AG09309 (cell line): ENCODE data around the gene RRP9.

ENCODE experiments used
- DNase-seq: peaks from one replicate; pipeline ENCODE4 v3.0.0-alpha.2; 2010; ENCODE audit warnings: low read depth
- H3K4me3 ChIP-seq: 2 replicates; pipeline ENCODE4 v1.5.1; 2011; ENCODE audit warnings: mild to moderate bottlenecking, low read depth, low read length, moderate library complexity; ENCODE audit not compliant: control insufficient read depth
- TF ChIP-seq, protein P1 (sequence below): IDR thresholded peaks from 2 replicates; pipeline ENCODE4 v1.5.1; 2011; ENCODE audit warnings: mild to moderate bottlenecking, low read depth, low read length, inconsistent platforms; ENCODE audit not compliant: insufficient read depth, control insufficient read depth; ENCODE audit errors: missing control alignments

Gene RRP9

GRCh38 chr3:51943451-51944391 lies 2.0 kb upstream of the RRP9 start:
- DNase-seq: no peak
- TF ChIP-seq, protein P1, sequence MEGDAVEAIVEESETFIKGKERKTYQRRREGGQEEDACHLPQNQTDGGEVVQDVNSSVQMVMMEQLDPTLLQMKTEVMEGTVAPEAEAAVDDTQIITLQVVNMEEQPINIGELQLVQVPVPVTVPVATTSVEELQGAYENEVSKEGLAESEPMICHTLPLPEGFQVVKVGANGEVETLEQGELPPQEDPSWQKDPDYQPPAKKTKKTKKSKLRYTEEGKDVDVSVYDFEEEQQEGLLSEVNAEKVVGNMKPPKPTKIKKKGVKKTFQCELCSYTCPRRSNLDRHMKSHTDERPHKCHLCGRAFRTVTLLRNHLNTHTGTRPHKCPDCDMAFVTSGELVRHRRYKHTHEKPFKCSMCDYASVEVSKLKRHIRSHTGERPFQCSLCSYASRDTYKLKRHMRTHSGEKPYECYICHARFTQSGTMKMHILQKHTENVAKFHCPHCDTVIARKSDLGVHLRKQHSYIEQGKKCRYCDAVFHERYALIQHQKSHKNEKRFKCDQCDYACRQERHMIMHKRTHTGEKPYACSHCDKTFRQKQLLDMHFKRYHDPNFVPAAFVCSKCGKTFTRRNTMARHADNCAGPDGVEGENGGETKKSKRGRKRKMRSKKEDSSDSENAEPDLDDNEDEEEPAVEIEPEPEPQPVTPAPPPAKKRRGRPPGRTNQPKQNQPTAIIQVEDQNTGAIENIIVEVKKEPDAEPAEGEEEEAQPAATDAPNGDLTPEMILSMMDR: no peak
- no peak overlapping the region for H3K4me3 ChIP-seq

GRCh38 chr3:51942603-51943450 lies 1.1 kb upstream of the RRP9 start:
- TF ChIP-seq, protein P1: no peak
- DNase-seq: no peak
- peak overlapping the region; percentile 52 for H3K4me3 ChIP-seq

GRCh38 chr3:51941463-51941797 lies 274 bp downstream of the RRP9 start:
- peak overlapping the region; percentile 71 for H3K4me3 ChIP-seq
- TF ChIP-seq, protein P1: no peak

DNA sequence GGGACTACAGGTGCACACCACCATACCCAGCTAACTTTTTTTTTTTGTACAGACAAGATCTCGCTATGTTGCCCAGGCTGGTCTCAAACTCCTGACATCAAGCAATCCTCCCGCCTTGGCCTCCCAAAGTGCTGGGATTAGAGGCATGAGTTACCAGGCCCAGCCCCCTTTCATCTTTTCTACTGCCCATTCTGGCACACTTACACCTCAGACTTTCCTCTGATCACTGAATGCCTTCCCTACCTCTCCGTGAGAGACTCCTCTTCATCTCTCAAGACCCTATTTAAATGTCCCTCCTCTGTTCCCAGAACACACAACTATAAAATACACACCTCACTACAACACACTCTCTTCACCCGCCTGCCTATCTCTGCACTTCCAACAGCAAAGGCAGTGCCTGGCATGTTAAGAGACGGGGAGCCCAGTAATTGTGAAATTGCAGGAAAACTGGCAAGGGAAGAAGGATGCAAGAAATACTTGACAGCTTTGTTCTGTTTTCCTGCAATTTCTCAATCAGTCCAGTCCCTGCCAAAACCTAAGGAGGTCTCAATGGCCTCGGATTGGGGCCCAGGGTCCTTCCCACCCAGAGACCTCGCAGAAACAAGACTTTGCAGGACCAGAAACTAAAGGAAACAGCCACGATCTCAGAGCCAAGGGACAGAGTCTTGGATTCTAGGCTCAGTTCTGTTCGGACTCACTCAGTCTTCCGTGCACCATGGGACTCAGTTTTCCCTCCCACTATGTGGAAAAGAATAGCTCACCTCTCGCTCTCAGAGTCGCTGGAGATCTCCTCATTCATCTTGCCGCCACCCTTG lies 849 bp downstream of the RRP9 start:
- DNase-seq: no peak
- TF ChIP-seq, protein P1: no peak
- peak overlapping the region; percentile 71 for H3K4me3 ChIP-seq

More at GRCh38 chr3:51941463-51941797, 274 bp downstream of the RRP9 start:
- no peak for DNase-seq

- no peak overlapping the region for H3K4me3 ChIP-seq
- TF ChIP-seq, protein P1: no peak
- no peak for DNase-seq
Observed at GRCh38 chr3:51938780-51939425, 2.8 kb downstream of the RRP9 start.
